Measurements from ENCODE around the gene CLDN19.
"Not testable (repeated sequence)": the region's sequence is repeated elsewhere in the genome, so short reads cannot be mapped to it uniquely, and the experiment has no call there.

- not testable (repeated sequence) for TF ChIP-seq CTCF (IDR thresholded peaks at IDR 0.05); POLR2AphosphoS5 (IDR thresholded peaks at IDR 0.05; ENCODE audit: low read depth, low read length); TCF7L2 (IDR thresholded peaks at IDR 0.05; ENCODE audit: low read depth, low read length)
These were observed 27.2 kb downstream of the CLDN19 start for GRCh38 chr1:42712808-42713207.
